ENCODE measurements around the gene POLR2L. TPM values are rescaled to one million over a fixed set of nuclear protein-coding genes. Genes with fewer than 3 reads are reported as not detected.

Gene POLR2L
- total RNA-seq, 1 experiment from 2014 or later, result 117 TPM

DNA sequence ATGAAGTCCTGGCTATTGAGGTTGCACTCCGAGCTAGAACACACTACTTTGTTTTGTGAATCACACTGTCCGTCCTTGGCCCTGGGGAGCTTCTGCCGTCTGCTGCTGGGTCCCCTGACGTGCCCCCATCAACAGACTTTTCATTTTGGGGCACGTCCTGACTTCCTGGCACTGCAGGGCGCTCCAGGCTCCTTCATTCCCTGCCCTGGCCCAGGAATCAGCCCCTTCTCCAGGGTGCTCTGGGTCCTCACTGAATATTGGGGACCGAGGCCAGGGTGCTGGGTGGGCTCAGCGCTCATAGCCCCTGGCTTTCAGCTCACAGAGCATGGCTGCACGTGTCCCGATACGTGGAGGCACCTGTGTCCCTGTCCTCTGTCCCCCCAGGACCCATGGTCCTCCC, 22.6 kb upstream of the POLR2L start:
- no peak overlapping the region for H3K27ac ChIP-seq (ENCODE audit: low read depth, low read length, poor library complexity, severe bottlenecking)
- CTCF ChIA-PET, result no interaction called here
- intact Hi-C loops (cut with micrococcal nuclease; ENCODE audit: unreplicated experiment), result no loop called here
- DNase-seq (ENCODE audit: low spot score), result no peak
- TF ChIP-seq EZH2 (IDR thresholded peaks at IDR 0.05; ENCODE audit: borderline replicate concordance, low read depth, low read length, poor library complexity, severe bottlenecking), result no peak
- TF ChIP-seq CTCF (conservative IDR thresholded peaks at IDR 0.05; ENCODE audit: low read depth, low read length), result no peak
- POLR2A ChIA-PET (ENCODE audit: low non-redundant PET), result no interaction called here
- no TSS peak for BruUV-seq (replicated peaks)
- no peaks in the 10 kb centered on the region for H3K9me3 ChIP-seq (ENCODE audit: low read depth, low read length, poor library complexity, severe bottlenecking)
- no peaks in the 10 kb centered on the region for H3K27me3 ChIP-seq (replicated peaks; ENCODE audit: insufficient read depth, low read depth, low read length, poor library complexity)
- no peaks in the 10 kb centered on the region for H3K36me3 ChIP-seq (ENCODE audit: insufficient read depth, low read length, poor library complexity, severe bottlenecking)
- H3K4me3 ChIP-seq (ENCODE audit: low read depth, low read length, poor library complexity, severe bottlenecking), result no peak overlapping the region
- peaks cover 11% of the 10 kb centered on the region for H3K4me1 ChIP-seq (ENCODE audit: insufficient read depth, low read length, poor library complexity, severe bottlenecking)

DNA sequence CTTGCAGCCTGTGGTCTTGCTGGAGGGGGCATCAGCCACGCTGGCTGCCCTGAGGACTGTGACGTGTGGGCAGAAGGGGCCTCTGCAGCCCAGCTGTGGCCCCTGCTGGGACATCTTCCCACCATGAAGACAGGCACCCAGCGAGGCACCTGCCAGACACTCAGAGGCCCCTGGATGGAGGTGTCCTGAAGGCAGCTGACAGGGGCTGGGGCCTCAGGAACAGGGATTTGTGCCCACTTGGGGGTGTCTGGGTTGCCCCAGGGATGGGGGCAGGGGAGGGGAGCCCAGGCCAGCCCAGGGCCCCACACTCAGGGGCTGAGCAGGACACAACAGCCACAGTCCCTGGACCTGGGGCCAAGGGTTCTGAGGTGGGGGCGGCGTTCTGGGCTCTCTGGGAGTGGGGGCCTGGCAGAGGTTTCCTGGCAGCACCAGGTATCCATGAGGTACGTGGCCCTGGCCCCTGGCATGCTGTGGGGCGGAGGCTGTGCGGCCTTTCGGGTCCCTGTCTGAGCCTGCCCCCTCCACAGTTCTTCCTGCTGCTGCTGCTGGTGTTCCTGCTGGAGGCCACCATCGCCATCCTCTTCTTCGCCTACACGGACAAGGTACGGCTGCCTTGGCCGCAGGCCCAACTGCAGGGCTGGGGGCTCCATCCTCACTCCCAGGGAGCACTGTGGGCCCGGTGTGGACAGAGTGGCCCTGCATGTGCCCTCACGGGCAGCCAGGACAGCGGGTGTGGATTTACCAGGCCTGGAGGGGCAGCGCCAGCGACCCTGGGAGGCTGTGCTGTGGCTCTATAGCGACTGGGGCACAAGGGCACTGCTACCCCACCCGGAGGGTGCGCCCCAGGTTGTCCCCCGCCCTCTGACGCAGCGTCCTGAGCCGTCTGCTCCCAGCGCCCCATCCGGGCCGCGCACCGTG, 21.8 kb upstream of the POLR2L start:
- Histone ChIP-seq H3K4me3 (ENCODE audit: low read depth, low read length, poor library complexity, severe bottlenecking) (no peak overlapping the region), H3K4me1 (ENCODE audit: insufficient read depth, low read length, poor library complexity, severe bottlenecking) (peaks cover 15% of the 10 kb centered on the region), H3K27me3 (replicated peaks; ENCODE audit: insufficient read depth, low read depth, low read length, poor library complexity) (no peaks in the 10 kb centered on the region), H3K27ac (ENCODE audit: low read depth, low read length, poor library complexity, severe bottlenecking) (no peak overlapping the region), H3K9me3 (ENCODE audit: low read depth, low read length, poor library complexity, severe bottlenecking) (no peaks in the 10 kb centered on the region), H3K36me3 (ENCODE audit: insufficient read depth, low read length, poor library complexity, severe bottlenecking) (no peaks in the 10 kb centered on the region)
- no peak for TF ChIP-seq CTCF (conservative IDR thresholded peaks at IDR 0.05; ENCODE audit: low read depth, low read length)
- no peak for TF ChIP-seq EZH2 (IDR thresholded peaks at IDR 0.05; ENCODE audit: borderline replicate concordance, low read depth, low read length, poor library complexity, severe bottlenecking)
- POLR2A ChIA-PET (ENCODE audit: low non-redundant PET), result no interaction called here
- intact Hi-C loops (cut with micrococcal nuclease; ENCODE audit: unreplicated experiment), result no loop called here
- CTCF ChIA-PET, result no interaction called here
- DNase-seq (ENCODE audit: low spot score), result no peak
- no TSS peak for BruUV-seq (replicated peaks)

- Histone ChIP-seq H3K27ac (ENCODE audit: low read depth, low read length, poor library complexity, severe bottlenecking) (no peak overlapping the region), H3K36me3 (ENCODE audit: insufficient read depth, low read length, poor library complexity, severe bottlenecking) (no peaks in the 10 kb centered on the region), H3K27me3 (replicated peaks; ENCODE audit: insufficient read depth, low read depth, low read length, poor library complexity) (no peaks in the 10 kb centered on the region), H3K9me3 (ENCODE audit: low read depth, low read length, poor library complexity, severe bottlenecking) (no peaks in the 10 kb centered on the region), H3K4me1 (ENCODE audit: insufficient read depth, low read length, poor library complexity, severe bottlenecking) (peaks cover 15% of the 10 kb centered on the region), H3K4me3 (ENCODE audit: low read depth, low read length, poor library complexity, severe bottlenecking) (no peak overlapping the region)
- intact Hi-C loops (cut with micrococcal nuclease; ENCODE audit: unreplicated experiment), result no loop called here
- POLR2A ChIA-PET (ENCODE audit: low non-redundant PET), result no interaction called here
- no peak for DNase-seq (ENCODE audit: low spot score)
- no TSS peak for BruUV-seq (replicated peaks)
- TF ChIP-seq EZH2 (IDR thresholded peaks at IDR 0.05; ENCODE audit: borderline replicate concordance, low read depth, low read length, poor library complexity, severe bottlenecking), result no peak
- TF ChIP-seq CTCF (conservative IDR thresholded peaks at IDR 0.05; ENCODE audit: low read depth, low read length), result no peak
- CTCF ChIA-PET, result no interaction called here
These were observed 20.9 kb upstream of the POLR2L start for GRCh38 chr11:863023-863909.

All from A673 (cell line).